C4-2B (cell line): ENCODE results near the gene CRADD.

Source experiments
- H3K27ac ChIP-seq: fragments of 450-650 bp; 2 replicates; pipeline ENCODE4 v1.5.1; 2017
- ZFX ChIP-seq: fragments of 450-650 bp; IDR thresholded peaks from 2 replicates; pipeline ENCODE4 v1.6.1; 2017
- TF ChIP-seq, protein P1 (sequence below): fragments of 450-650 bp; conservative IDR thresholded peaks from 2 replicates; pipeline ENCODE4 v1.5.1; 2017; ENCODE audit warnings: mild to moderate bottlenecking

CRADD gene

GRCh38 chr12:93813972-93814821 lies 137.0 kb downstream of the CRADD start:
- peak overlapping the region; percentile 98 for H3K27ac ChIP-seq
- TF ChIP-seq, protein P1, sequence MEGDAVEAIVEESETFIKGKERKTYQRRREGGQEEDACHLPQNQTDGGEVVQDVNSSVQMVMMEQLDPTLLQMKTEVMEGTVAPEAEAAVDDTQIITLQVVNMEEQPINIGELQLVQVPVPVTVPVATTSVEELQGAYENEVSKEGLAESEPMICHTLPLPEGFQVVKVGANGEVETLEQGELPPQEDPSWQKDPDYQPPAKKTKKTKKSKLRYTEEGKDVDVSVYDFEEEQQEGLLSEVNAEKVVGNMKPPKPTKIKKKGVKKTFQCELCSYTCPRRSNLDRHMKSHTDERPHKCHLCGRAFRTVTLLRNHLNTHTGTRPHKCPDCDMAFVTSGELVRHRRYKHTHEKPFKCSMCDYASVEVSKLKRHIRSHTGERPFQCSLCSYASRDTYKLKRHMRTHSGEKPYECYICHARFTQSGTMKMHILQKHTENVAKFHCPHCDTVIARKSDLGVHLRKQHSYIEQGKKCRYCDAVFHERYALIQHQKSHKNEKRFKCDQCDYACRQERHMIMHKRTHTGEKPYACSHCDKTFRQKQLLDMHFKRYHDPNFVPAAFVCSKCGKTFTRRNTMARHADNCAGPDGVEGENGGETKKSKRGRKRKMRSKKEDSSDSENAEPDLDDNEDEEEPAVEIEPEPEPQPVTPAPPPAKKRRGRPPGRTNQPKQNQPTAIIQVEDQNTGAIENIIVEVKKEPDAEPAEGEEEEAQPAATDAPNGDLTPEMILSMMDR: no peak
- peak; percentile 26; the same call in 1 of the 2 replicates for TF ChIP-seq ZFX

- TF ChIP-seq ZFX: no peak
- TF ChIP-seq, protein P1: no peak
- peak overlapping the region; percentile 59 for H3K27ac ChIP-seq
Observed at GRCh38 chr12:93818488-93819049, 141.4 kb downstream of the CRADD start.

DNA sequence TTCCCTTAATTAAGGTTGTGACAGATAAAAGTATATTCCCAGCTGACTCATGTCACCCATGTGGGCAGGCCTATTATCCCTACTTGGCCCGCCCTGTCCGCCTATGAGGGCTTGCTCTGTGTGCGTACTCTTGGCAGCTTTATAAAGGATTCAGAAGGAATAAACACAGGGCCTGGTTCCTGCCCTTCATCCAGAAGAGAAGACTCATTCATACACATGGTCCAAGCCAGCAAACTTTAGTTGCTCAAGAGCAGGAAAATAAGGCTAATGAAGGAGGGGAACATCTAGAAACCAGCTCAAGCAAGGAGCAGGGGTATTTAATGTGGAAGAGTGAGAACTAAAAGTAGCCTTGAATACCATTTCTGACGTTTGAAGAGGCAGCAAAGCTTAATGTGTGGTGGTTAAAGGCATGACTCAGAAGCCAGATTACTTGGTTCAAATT lies 141.9 kb downstream of the CRADD start:
- H3K27ac ChIP-seq: peak overlapping the region; percentile 59
- TF ChIP-seq, protein P1: no peak
- TF ChIP-seq ZFX: no peak

DNA sequence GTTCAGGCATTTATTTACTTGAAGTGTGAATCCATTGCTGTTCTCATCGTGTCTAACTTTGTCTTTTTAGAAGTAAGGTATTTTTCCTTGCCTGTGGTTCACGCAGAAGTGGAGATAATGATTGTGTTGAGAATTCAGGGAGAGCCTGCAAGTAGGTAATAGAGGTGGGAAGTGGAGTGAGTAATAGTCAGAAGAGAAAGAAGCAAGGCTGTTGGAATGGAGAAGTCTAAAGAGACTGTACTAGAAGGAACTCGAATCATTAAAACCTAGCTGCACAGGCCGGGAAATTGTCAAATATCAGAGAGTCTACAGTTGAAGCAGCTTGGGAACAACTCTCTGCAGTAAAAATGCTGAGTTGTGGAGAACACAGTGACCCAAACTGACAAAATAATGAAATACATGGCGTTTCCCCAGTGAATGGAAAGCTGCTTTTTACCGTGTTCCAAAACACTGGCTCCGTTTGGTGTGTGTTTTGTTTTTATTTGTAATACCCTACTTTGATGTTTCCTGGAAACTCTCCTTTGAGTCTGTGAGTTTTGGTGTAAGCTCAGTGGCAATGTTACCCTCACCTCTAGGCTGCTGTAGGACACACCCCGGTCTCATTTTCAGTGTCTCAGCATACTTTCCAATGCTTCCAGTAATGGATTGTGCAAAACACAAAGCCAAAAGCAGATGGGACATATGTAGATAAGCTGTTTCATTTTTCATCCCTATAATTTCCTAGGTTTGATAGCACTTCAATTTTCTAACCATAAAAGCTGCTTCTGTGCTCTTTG lies 146.6 kb downstream of the CRADD start:
- no peak for TF ChIP-seq ZFX
- TF ChIP-seq, protein P1: no peak
- no peak overlapping the region for H3K27ac ChIP-seq

DNA sequence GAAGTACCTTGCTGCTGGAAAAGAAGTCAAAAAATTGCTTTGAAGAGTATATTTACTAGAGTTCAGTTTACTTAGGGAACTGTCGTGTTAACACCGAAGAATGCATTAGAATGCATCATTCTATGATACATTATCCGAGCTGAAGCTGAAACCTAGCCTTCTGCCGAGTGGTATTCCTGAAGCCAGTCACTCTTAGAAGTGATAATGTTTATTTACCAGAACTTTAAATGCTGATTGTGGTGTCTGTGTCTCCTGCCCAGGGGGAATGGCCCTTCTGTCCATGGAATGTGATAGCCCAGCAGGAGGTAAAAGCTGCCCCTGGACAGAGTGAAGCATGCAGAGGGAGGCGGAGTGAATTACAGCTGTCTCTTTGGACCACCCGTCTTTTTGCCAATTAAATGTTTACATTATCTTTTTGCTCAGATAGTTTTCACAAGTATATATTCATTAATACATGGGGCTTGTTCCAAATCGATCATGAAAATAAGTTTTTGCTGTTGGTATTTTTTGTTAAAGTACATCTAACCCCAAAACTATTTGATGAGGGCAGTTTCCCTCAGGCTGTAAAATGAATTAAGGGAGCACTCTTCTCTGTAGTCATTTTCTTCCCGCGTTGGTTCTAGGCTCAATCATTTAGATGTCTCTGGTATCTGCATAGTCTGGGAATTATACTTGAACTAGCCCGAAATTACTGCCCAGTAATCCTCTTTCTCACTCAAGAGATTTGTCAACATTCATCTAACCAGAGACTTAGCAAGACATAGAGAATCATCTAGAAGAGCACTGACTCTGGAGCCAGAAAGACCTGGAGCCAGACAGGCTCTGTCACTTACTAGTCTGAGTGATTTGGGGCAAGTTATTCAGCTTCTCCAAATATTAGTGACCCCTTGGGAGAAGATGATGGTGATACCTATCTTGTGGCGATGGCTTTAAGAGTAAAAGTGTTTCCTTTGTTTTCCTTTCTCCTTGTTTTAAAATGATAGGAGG lies 147.6 kb downstream of the CRADD start:
- peak overlapping the region; percentile 56; the same call in 1 of the 2 replicates for H3K27ac ChIP-seq
- TF ChIP-seq, protein P1: no peak
- no peak for TF ChIP-seq ZFX

GRCh38 chr12:93825501-93825888 lies 148.3 kb downstream of the CRADD start:
- peak overlapping the region; percentile 56; the same call in 1 of the 2 replicates for H3K27ac ChIP-seq
- TF ChIP-seq ZFX: no peak
- TF ChIP-seq, protein P1: no peak
